ENCODE results near the gene EPSTI1. TPM values are rescaled to one million over a fixed set of nuclear protein-coding genes. Genes with fewer than 3 reads are reported as not detected.

Gene EPSTI1
- total RNA-seq, 1 donor from 2014 or later = 96.0 TPM

DNA sequence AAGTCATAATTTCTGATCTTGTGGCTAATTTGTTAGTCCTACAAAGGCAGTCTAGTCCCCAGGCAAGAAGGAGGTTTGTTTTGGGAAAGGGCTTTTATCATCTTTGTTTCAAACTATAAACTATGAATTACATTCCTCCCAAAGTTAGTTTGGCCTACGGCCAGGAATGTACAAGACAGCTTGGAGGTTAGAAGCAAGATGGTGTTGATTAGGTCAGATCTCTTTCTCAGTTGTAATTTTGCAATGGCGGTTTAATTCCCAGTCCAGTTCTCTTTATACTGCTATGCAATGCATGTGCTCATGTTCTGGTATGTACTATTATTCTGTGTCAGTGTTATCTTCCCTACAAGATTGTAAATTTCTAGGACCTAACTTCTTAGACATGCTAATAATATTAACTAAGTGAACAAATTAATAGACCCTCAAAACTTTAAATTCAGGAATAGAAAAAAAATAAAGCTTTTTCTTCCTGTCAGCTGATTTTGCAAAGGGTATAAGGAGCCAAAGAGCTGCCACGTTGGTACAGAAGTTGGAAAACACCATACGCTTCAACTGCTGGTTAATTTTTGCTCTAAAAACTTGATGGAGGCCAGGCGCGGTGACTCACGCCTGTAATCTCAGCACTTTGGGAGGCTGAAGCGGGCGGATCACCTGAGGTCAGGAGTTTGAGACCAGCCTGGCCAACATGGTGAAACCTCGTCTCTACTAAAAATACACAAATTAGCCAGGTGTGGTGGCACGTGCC is 30.1 kb upstream of the EPSTI1 start:
- Histone ChIP-seq H3K27me3 (ENCODE audit: insufficient read depth, low read length) (no peaks in the 10 kb centered on the region), H3K4me2 (ENCODE audit: low read length) (no peak overlapping the region), H3K27ac (ENCODE audit: low read depth, low read length) (no peak overlapping the region), H3K4me1 (ENCODE audit: insufficient read depth, low read length) (peaks cover 6% of the 10 kb centered on the region), H3K9ac (ENCODE audit: low read length) (no peak overlapping the region), H4K20me1 (ENCODE audit: insufficient read depth, low read length) (no peaks in the 10 kb centered on the region), H2AFZ (ENCODE audit: low read depth, low read length) (no peak overlapping the region), H3K4me3 (ENCODE audit: insufficient read depth, low read depth, low read length) (no peak overlapping the region), H3K79me2 (ENCODE audit: insufficient read depth, low read length) (peaks cover 18% of the 10 kb centered on the region), H3K36me3 (ENCODE audit: insufficient read depth, low read length) (no peaks in the 10 kb centered on the region), H3K9me3 (ENCODE audit: insufficient read depth, low read depth, low read length) (no peaks in the 10 kb centered on the region)
- FAIRE-seq (no peak), DNase-seq (ENCODE audit: low read depth) (no peak)
- H3K4me3 Mint-ChIP-seq (ENCODE audit: unreplicated experiment) = no peak overlapping the region
- H3K9me3 Mint-ChIP-seq (ENCODE audit: unreplicated experiment) = peaks cover 5% of the 10 kb centered on the region
- H3K36me3 Mint-ChIP-seq (ENCODE audit: low read depth, unreplicated experiment) = no peaks in the 10 kb centered on the region
- TF ChIP-seq, protein P1, sequence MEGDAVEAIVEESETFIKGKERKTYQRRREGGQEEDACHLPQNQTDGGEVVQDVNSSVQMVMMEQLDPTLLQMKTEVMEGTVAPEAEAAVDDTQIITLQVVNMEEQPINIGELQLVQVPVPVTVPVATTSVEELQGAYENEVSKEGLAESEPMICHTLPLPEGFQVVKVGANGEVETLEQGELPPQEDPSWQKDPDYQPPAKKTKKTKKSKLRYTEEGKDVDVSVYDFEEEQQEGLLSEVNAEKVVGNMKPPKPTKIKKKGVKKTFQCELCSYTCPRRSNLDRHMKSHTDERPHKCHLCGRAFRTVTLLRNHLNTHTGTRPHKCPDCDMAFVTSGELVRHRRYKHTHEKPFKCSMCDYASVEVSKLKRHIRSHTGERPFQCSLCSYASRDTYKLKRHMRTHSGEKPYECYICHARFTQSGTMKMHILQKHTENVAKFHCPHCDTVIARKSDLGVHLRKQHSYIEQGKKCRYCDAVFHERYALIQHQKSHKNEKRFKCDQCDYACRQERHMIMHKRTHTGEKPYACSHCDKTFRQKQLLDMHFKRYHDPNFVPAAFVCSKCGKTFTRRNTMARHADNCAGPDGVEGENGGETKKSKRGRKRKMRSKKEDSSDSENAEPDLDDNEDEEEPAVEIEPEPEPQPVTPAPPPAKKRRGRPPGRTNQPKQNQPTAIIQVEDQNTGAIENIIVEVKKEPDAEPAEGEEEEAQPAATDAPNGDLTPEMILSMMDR (IDR thresholded peaks at IDR 0.05; ENCODE audit: insufficient read depth, low read depth, low read length) = no peak
- no peak for TF ChIP-seq EZH2 (IDR thresholded peaks at IDR 0.05; ENCODE audit: insufficient read depth, low read length)
- H3K27me3 Mint-ChIP-seq (ENCODE audit: low read depth, unreplicated experiment) = no peaks in the 10 kb centered on the region
- H3K4me1 Mint-ChIP-seq (ENCODE audit: low read depth, unreplicated experiment) = peaks cover 7% of the 10 kb centered on the region
- H3K27ac Mint-ChIP-seq (ENCODE audit: unreplicated experiment) = no peak overlapping the region

DNA sequence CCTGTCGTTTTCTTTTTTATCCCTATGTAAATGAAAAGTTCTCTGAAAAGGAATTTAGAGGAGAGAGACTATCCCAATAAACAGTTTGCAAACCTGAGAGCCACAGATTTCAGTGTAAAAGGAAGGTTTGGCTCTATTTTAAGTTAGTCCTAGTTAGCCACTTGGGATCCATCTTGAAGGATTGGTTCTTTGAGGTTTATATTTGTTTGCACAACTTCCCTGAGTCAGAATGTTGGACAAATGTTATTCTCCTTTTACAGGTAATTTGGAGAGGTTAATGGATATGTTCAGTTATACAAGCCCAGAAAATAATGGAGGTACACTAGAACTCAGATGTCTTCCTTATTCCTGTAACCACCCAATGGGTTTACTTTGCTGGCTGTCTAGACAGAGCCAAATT is 28.8 kb upstream of the EPSTI1 start:
- Histone ChIP-seq H3K4me3 (ENCODE audit: insufficient read depth, low read depth, low read length) (no peak overlapping the region), H4K20me1 (ENCODE audit: insufficient read depth, low read length) (no peaks in the 10 kb centered on the region), H3K27ac (ENCODE audit: low read depth, low read length) (no peak overlapping the region), H3K4me1 (ENCODE audit: insufficient read depth, low read length) (peaks cover 6% of the 10 kb centered on the region), H2AFZ (ENCODE audit: low read depth, low read length) (no peak overlapping the region), H3K79me2 (ENCODE audit: insufficient read depth, low read length) (peaks cover 15% of the 10 kb centered on the region), H3K4me2 (ENCODE audit: low read length) (no peak overlapping the region), H3K9me3 (ENCODE audit: insufficient read depth, low read depth, low read length) (no peaks in the 10 kb centered on the region), H3K27me3 (ENCODE audit: insufficient read depth, low read length) (no peaks in the 10 kb centered on the region), H3K9ac (ENCODE audit: low read length) (no peak overlapping the region), H3K36me3 (ENCODE audit: insufficient read depth, low read length) (no peaks in the 10 kb centered on the region)
- H3K4me3 Mint-ChIP-seq (ENCODE audit: unreplicated experiment) = no peak overlapping the region
- no peaks in the 10 kb centered on the region for H3K36me3 Mint-ChIP-seq (ENCODE audit: low read depth, unreplicated experiment)
- H3K4me1 Mint-ChIP-seq (ENCODE audit: low read depth, unreplicated experiment) = peaks cover 6% of the 10 kb centered on the region
- H3K27ac Mint-ChIP-seq (ENCODE audit: unreplicated experiment) = no peak overlapping the region
- H3K27me3 Mint-ChIP-seq (ENCODE audit: low read depth, unreplicated experiment) = no peaks in the 10 kb centered on the region
- FAIRE-seq (no peak), DNase-seq (ENCODE audit: low read depth) (no peak)
- H3K9me3 Mint-ChIP-seq (ENCODE audit: unreplicated experiment) = peaks cover 5% of the 10 kb centered on the region
- TF ChIP-seq, protein P1 (IDR thresholded peaks at IDR 0.05; ENCODE audit: insufficient read depth, low read depth, low read length) = no peak
- TF ChIP-seq EZH2 (IDR thresholded peaks at IDR 0.05; ENCODE audit: insufficient read depth, low read length) = no peak

DNA sequence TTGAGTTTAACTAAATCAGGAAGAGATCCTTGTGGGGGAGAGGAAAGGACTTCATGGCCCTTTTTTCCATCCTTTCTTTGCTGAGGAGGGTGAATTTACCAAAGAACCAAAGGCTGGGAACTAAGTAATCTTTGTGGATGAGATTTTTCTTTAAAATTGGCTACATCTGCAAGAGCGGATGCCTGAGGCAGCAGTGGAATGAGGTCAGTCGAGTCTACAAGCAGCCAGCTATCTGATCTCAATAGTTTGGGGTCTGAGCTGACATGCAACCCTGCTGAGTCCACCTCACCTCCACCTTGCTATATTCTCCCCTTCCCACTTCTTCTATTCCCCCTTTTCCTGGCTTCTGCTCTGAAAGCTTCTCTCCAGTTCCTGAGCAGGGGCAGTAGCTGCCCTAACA is 27.8 kb upstream of the EPSTI1 start:
- Histone ChIP-seq H3K79me2 (ENCODE audit: insufficient read depth, low read length) (peaks cover 8% of the 10 kb centered on the region), H3K36me3 (ENCODE audit: insufficient read depth, low read length) (no peaks in the 10 kb centered on the region), H3K9ac (ENCODE audit: low read length) (no peak overlapping the region), H3K4me3 (ENCODE audit: insufficient read depth, low read depth, low read length) (no peak overlapping the region), H3K9me3 (ENCODE audit: insufficient read depth, low read depth, low read length) (no peaks in the 10 kb centered on the region), H3K4me2 (ENCODE audit: low read length) (no peak overlapping the region), H3K27ac (ENCODE audit: low read depth, low read length) (no peak overlapping the region), H2AFZ (ENCODE audit: low read depth, low read length) (no peak overlapping the region), H3K27me3 (ENCODE audit: insufficient read depth, low read length) (no peaks in the 10 kb centered on the region), H3K4me1 (ENCODE audit: insufficient read depth, low read length) (peaks cover 6% of the 10 kb centered on the region), H4K20me1 (ENCODE audit: insufficient read depth, low read length) (no peaks in the 10 kb centered on the region)
- Mint-ChIP-seq H3K36me3 (ENCODE audit: low read depth, unreplicated experiment) (no peaks in the 10 kb centered on the region), H3K27ac (ENCODE audit: unreplicated experiment) (no peak overlapping the region), H3K9me3 (ENCODE audit: unreplicated experiment) (peaks cover 5% of the 10 kb centered on the region), H3K4me3 (ENCODE audit: unreplicated experiment) (no peak overlapping the region), H3K4me1 (ENCODE audit: low read depth, unreplicated experiment) (peaks cover 6% of the 10 kb centered on the region), H3K27me3 (ENCODE audit: low read depth, unreplicated experiment) (no peaks in the 10 kb centered on the region)
- TF ChIP-seq, protein P1 (IDR thresholded peaks at IDR 0.05; ENCODE audit: insufficient read depth, low read depth, low read length) = no peak
- FAIRE-seq = no peak
- no peak for DNase-seq (ENCODE audit: low read depth)
